H1 (cell line): Measurements from ENCODE around the gene MCM3.

Experiments used
- EP300 ChIP-seq, 2 experiments: IDR thresholded peaks; 1 replicate in 1 of 2; 2 replicates in 1 of 2; pipeline ENCODE4 v1.6.1; 2011 to 2012; ENCODE audit warnings: low read depth in 2 of 2, low read length in 2 of 2, mild to moderate bottlenecking in 2 of 2, borderline replicate concordance in 1 of 2, inconsistent platforms in 1 of 2, moderate library complexity in 1 of 2
- JUND ChIP-seq: IDR thresholded peaks from 2 replicates; pipeline ENCODE4 v1.6.1; 2011; ENCODE audit warnings: mild to moderate bottlenecking, improper control_type of control experiment, low read length
- POLR2A ChIP-seq, 2 experiments: IDR thresholded peaks; 1 replicate in 1 of 2; 2 replicates in 1 of 2; pipeline ENCODE4 v1.6.1; 2011; ENCODE audit warnings: low read depth in 2 of 2, low read length in 2 of 2, mild to moderate bottlenecking in 2 of 2; ENCODE audit errors: control extremely low read depth in 1 of 2
- POLR2AphosphoS5 ChIP-seq: IDR thresholded peaks from 2 replicates; pipeline ENCODE4 v1.6.1; 2011; ENCODE audit warnings: low read depth, low read length

- TF ChIP-seq POLR2AphosphoS5 (no peak), EP300 (IDR thresholded peaks at IDR 0.05; ENCODE audit: borderline replicate concordance in 1 of 2, low read depth in 2 of 2, low read length in 2 of 2) (no peak), JUND (no peak), POLR2A (IDR thresholded peaks at IDR 0.05; ENCODE audit: control extremely low read depth in 1 of 2, low read depth in 2 of 2, low read length in 2 of 2) (no peak)
Observed at GRCh38 chr6:52233005-52233404, 51.5 kb downstream of the MCM3 start.
